CD4-positive, alpha-beta T cell (primary cell): ENCODE data around the gene PWWP2B. TPM values are rescaled to one million over a fixed set of nuclear protein-coding genes. Genes with fewer than 3 reads are reported as not detected.

Experiments used
- ATAC-seq: fragments of 200-7000 bp; cut with Tn5 transposase; one replicate; pipeline ENCODE4 v1.10.0; 2022; ENCODE audit warnings: mild to moderate bottlenecking; ENCODE audit not compliant: poor library complexity
- CTCF ChIA-PET: fragments of 350-600 bp; sonication (Branson Sonifier 250); formaldehyde crosslinking; loops from one replicate; lab custom pipeline; 2021; ENCODE audit warnings: antibody characterized with exemption, inconsistent platforms; lab: Charles Lee
- POLR2A ChIA-PET: fragments of 350-600 bp; sonication (Branson Sonifier 250); formaldehyde crosslinking; loops from one replicate; lab custom pipeline; 2021; ENCODE audit warnings: antibody characterized with exemption, inconsistent platforms; lab: Charles Lee
- DNase-seq, 14 experiments: peaks; one replicate each; pipeline ENCODE4 v3.0.0-alpha.2; 2013 to 2020; ENCODE audit warnings: mixed read lengths in 2 of 14
- H3K27ac ChIP-seq, 2 donors: one replicate each; pipeline versions ENCODE4 v1.5.1 to v1.7.0; 2013; ENCODE audit warnings: low read length in 2 of 2, low read depth in 1 of 2, mild to moderate bottlenecking in 1 of 2
- H3K27me3 ChIP-seq, 2 experiments: 1 replicate in 1 of 2; 2 replicates in 1 of 2; pipeline versions ENCODE4 v1.6.1 to v1.7.0; 2013; ENCODE audit warnings: low read length in 2 of 2, control low read depth in 1 of 2, mild to moderate bottlenecking in 1 of 2, moderate library complexity in 1 of 2; ENCODE audit not compliant: insufficient read depth in 2 of 2, control insufficient read depth in 1 of 2
- H3K36me3 ChIP-seq: one replicate; pipeline ENCODE4 v1.6.1; 2013; ENCODE audit warnings: low read length, control low read depth; ENCODE audit not compliant: insufficient read depth
- H3K4me1 ChIP-seq: one replicate; pipeline ENCODE4 v1.6.1; 2013; ENCODE audit warnings: low read length, control low read depth; ENCODE audit not compliant: insufficient read depth
- H3K4me3 ChIP-seq: one replicate; pipeline ENCODE4 v1.5.1; 2013; ENCODE audit warnings: mild to moderate bottlenecking, low read length, moderate library complexity
- H3K9me3 ChIP-seq, 2 experiments: 1 replicate in 1 of 2; 2 replicates in 1 of 2; pipeline versions ENCODE4 v1.6.1 to v1.7.0; 2013; ENCODE audit warnings: low read length in 2 of 2, mild to moderate bottlenecking in 2 of 2, control low read depth in 1 of 2, moderate library complexity in 1 of 2; ENCODE audit not compliant: control insufficient read depth in 1 of 2, insufficient read depth in 1 of 2
- H3K27ac Mint-ChIP-seq: one replicate; pipeline ENCODE4 v1.8.0; 2020; ENCODE audit warnings: mixed read lengths
- H3K27me3 Mint-ChIP-seq: one replicate; pipeline ENCODE4 v1.8.0; 2021; ENCODE audit warnings: mixed read lengths
- H3K36me3 Mint-ChIP-seq: one replicate; pipeline ENCODE4 v1.8.0; 2021; ENCODE audit warnings: low read depth, mixed read lengths
- H3K4me1 Mint-ChIP-seq: one replicate; pipeline ENCODE4 v1.8.0; 2021; ENCODE audit warnings: low read depth, mixed read lengths
- H3K4me3 Mint-ChIP-seq: one replicate; pipeline ENCODE4 v1.8.0; 2020; ENCODE audit warnings: mild to moderate bottlenecking, mixed read lengths
- H3K9me3 Mint-ChIP-seq: one replicate; pipeline ENCODE4 v1.8.0; 2020; ENCODE audit warnings: mixed read lengths
- intact Hi-C, 2 experiments: fragments of 100-400 bp; cut with DNase I in 1 of 2; cut with micrococcal nuclease in 1 of 2; formaldehyde crosslinking; loops; one replicate each; pipeline versions ENCODE4 v1.15.1 to v1.9.0; 2023 to 2025; cut with DNase I, micrococcal nuclease
- total RNA-seq, 174 experiments: library from RNA in 2 of 174; stranded (reverse) in 2 of 174; gene quantifications; one replicate each; pipeline ENCODE4 v1.2.3 and lab custom pipeline; 2021 to 2026
- TF ChIP-seq, protein P1 (sequence below): fragments of 200-600 bp; IDR thresholded peaks from one replicate; pipeline ENCODE4 v1.8.0; 2022; ENCODE audit warnings: antibody characterized with exemption, mild to moderate bottlenecking

PWWP2B gene
- total RNA-seq, 2 experiments from 2014 or later = 19.2 to 19.6 TPM

- Mint-ChIP-seq H3K27ac (no peak overlapping the region), H3K4me3 (no peak overlapping the region), H3K36me3 (peaks cover 6% of the 10 kb centered on the region), H3K9me3 (no peaks in the 10 kb centered on the region), H3K27me3 (no peaks in the 10 kb centered on the region), H3K4me1 (no peaks in the 10 kb centered on the region)
- no peak overlapping the region for H3K4me3 ChIP-seq
- TF ChIP-seq, protein P1, sequence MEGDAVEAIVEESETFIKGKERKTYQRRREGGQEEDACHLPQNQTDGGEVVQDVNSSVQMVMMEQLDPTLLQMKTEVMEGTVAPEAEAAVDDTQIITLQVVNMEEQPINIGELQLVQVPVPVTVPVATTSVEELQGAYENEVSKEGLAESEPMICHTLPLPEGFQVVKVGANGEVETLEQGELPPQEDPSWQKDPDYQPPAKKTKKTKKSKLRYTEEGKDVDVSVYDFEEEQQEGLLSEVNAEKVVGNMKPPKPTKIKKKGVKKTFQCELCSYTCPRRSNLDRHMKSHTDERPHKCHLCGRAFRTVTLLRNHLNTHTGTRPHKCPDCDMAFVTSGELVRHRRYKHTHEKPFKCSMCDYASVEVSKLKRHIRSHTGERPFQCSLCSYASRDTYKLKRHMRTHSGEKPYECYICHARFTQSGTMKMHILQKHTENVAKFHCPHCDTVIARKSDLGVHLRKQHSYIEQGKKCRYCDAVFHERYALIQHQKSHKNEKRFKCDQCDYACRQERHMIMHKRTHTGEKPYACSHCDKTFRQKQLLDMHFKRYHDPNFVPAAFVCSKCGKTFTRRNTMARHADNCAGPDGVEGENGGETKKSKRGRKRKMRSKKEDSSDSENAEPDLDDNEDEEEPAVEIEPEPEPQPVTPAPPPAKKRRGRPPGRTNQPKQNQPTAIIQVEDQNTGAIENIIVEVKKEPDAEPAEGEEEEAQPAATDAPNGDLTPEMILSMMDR = no peak
- H3K9me3 ChIP-seq = no peaks in the 10 kb centered on the region
- no peak overlapping the region for H3K27ac ChIP-seq
- CTCF ChIA-PET = no interaction called here
- DNase-seq = no peak
- ATAC-seq = no peak
- peaks cover 3% of the 10 kb centered on the region for H3K36me3 ChIP-seq
- no peaks in the 10 kb centered on the region for H3K27me3 ChIP-seq
- POLR2A ChIA-PET = no interaction called here
- H3K4me1 ChIP-seq = peaks cover 5% of the 10 kb centered on the region
- intact Hi-C loops = no loop called here
Measured at GRCh38 chr10:132349766-132350165, 47.2 kb upstream of the PWWP2B start.

DNA sequence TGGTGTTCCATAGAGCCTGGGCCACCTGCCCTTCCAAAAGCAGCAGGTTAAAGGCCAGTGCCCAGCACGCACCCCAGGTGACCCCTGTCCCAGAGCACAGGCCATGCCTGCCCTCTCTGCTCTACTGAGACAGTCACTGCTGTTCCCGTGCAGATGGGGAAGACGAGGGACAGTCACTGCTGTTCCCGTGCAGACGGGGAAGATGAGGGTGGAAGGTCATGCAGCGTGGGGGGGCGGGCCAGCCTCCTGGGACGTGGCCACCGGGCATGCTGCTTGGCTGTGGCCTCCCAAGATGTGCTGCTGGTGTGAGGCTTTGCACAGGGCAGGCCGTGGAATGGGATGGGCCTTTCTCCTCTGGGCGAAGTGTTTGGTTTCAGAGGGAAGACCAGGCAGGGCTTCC is 46.6 kb upstream of the PWWP2B start:
- H3K9me3 Mint-ChIP-seq = no peaks in the 10 kb centered on the region
- no peak overlapping the region for H3K27ac Mint-ChIP-seq
- no peaks in the 10 kb centered on the region for H3K27me3 Mint-ChIP-seq
- H3K27me3 ChIP-seq = no peaks in the 10 kb centered on the region
- no peaks in the 10 kb centered on the region for H3K36me3 ChIP-seq
- peaks cover 4% of the 10 kb centered on the region for H3K36me3 Mint-ChIP-seq
- ChIA-PET CTCF (no interaction called here), POLR2A (no interaction called here)
- DNase-seq = no peak
- H3K4me1 ChIP-seq = peaks cover 5% of the 10 kb centered on the region
- ATAC-seq = no peak
- TF ChIP-seq, protein P1 = no peak
- H3K27ac ChIP-seq = no peak overlapping the region
- no peaks in the 10 kb centered on the region for H3K9me3 ChIP-seq
- no peak overlapping the region for H3K4me3 Mint-ChIP-seq
- intact Hi-C loops = no loop called here
- H3K4me3 ChIP-seq = no peak overlapping the region
- H3K4me1 Mint-ChIP-seq = no peaks in the 10 kb centered on the region

DNA sequence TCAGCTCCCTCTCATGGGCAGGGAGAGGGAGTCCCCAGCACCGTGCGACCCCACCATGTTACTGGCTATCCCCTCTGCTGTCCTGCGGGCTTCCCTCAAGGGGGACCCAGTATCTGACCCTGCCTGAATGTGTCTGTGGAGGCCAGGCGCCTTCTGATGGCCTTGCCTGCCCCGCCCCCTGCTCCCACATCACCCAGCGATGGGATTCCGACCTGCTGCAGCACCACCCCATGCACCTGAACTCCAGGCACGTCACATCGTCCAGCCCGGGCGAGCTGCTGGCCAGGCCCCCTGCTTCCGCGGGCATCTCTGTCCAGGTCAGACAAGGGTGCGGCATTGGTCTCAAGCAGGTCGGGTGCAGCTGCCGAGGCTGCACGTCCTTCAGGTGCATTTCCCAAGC is 46.1 kb upstream of the PWWP2B start:
- no peaks in the 10 kb centered on the region for H3K27me3 ChIP-seq
- H3K4me1 ChIP-seq = peaks cover 5% of the 10 kb centered on the region
- no peaks in the 10 kb centered on the region for H3K36me3 ChIP-seq
- ChIA-PET CTCF (no interaction called here), POLR2A (no interaction called here)
- no peak overlapping the region for H3K4me3 Mint-ChIP-seq
- H3K4me3 ChIP-seq = no peak overlapping the region
- intact Hi-C loops = no loop called here
- ATAC-seq = no peak
- no peak overlapping the region for H3K27ac Mint-ChIP-seq
- no peaks in the 10 kb centered on the region for H3K9me3 Mint-ChIP-seq
- no peak for DNase-seq
- no peaks in the 10 kb centered on the region for H3K36me3 Mint-ChIP-seq
- no peaks in the 10 kb centered on the region for H3K4me1 Mint-ChIP-seq
- H3K9me3 ChIP-seq = no peaks in the 10 kb centered on the region
- H3K27me3 Mint-ChIP-seq = no peaks in the 10 kb centered on the region
- no peak overlapping the region for H3K27ac ChIP-seq
- TF ChIP-seq, protein P1 = no peak
